Measurements from ENCODE around the gene CABP4. TPM values are rescaled to one million over a fixed set of nuclear protein-coding genes. Genes with fewer than 3 reads are reported as not detected.

The CABP4 gene
- total RNA-seq, 6 donors from 2014 or later = 1.5 to 4.7 (median 2.3) TPM

DNA sequence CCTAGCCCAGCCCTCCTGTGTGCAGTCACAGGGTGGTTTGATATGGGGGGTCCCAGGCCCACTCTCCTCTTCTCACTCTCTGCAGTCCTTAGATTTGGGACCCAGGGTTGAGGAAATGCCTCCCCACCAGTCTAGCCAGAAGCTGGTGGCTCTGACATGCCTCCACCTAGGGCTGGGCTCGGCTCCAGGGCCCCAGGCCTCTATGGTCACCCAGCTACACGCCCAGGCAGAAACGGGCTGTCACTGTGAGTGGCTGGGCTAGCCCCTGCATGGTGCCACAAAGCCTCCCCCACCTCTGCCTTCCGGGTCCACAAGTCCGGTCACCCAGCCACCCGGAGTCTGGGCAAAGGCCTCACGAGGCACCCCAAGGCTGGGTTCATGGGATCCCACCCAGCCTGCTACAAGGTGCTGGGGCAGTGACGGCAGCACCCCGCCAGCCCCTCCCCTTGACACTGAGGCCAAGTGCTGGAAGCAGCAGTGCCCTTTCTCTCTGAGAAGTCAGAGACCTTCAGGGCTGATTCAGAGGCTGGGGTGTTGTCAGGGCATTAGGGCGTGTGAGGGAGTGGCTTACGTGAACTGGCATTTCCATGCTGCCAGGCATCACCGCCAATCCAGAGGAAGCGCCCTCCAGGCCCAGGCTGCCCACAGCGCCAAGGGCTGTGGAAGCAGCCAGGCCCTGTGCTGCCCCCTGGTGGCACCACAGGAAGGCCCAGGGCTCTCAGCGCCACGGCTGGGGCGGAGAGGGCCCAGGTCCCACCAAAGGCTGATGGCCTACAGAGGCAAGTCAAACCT lies 50.6 kb downstream of the CABP4 start:
- ATAC-seq (ENCODE audit: low FRiP score in 2 of 2) (peak; percentile 76 to 90), DNase-seq (peak; percentile 93 to 98)
- no peaks in the 10 kb centered on the region for H3K9me3 ChIP-seq
- H3K4me3 ChIP-seq = peak overlapping the region; percentile 49 to 96 (median 80)
- 3 to 10% methylated on average over 6 to 13 of the region's 17 CpGs for WGBS, 2 donors
- no peaks in the 10 kb centered on the region for H3K27me3 ChIP-seq
- peaks cover 35 to 53% (median 43%) of the 10 kb centered on the region in 4 donors for H3K4me1 ChIP-seq
- peak overlapping the region; percentile 91 to 98 (median 96) for H3K27ac ChIP-seq
- H3K36me3 ChIP-seq = peaks cover 0 to 16% (median 10%) of the 10 kb centered on the region in 4 donors
- TF ChIP-seq POLR2AphosphoS5 (IDR thresholded peaks at IDR 0.05) (peak; percentile 80 to 84), EP300 (IDR thresholded peaks at IDR 0.05) (no peak), POLR2A (IDR thresholded peaks at IDR 0.05) (peak in 2 of 4 donors; percentile 28 to 76)
- TF ChIP-seq, protein P1, sequence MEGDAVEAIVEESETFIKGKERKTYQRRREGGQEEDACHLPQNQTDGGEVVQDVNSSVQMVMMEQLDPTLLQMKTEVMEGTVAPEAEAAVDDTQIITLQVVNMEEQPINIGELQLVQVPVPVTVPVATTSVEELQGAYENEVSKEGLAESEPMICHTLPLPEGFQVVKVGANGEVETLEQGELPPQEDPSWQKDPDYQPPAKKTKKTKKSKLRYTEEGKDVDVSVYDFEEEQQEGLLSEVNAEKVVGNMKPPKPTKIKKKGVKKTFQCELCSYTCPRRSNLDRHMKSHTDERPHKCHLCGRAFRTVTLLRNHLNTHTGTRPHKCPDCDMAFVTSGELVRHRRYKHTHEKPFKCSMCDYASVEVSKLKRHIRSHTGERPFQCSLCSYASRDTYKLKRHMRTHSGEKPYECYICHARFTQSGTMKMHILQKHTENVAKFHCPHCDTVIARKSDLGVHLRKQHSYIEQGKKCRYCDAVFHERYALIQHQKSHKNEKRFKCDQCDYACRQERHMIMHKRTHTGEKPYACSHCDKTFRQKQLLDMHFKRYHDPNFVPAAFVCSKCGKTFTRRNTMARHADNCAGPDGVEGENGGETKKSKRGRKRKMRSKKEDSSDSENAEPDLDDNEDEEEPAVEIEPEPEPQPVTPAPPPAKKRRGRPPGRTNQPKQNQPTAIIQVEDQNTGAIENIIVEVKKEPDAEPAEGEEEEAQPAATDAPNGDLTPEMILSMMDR (IDR thresholded peaks at IDR 0.05) = peak; percentile 98 to 99 (median 99)

DNA sequence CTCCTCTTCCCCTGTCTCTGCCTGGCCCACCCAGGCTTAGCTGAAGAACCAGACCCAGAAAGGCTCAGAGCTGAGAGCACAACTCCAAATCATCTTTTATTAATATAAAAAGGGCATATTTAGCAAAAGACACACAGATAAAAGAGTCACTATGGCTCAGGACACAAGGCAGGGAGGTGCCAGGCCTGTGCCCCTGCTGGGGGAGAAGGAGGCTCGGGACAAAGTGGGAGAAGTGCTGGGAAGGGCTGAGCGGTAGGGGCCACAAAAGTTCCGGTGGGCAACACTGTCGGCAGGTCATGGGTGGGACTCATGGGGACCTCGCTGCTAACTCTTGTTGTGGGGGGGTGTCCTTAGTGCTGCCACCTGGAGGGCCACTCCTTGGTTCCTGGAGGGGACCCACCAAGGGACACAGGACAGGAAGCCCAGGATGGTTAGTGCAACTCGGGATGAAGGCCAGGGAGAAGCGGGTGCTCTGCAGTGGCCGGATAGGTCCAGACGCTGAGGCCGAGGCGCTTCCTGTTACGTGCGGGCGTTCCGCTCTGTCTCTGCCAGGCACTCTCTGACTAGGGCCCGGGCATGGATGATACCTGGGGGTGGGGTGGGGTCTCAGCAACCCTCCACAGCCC lies 51.4 kb downstream of the CABP4 start:
- ATAC-seq (ENCODE audit: low FRiP score in 2 of 2) = no peak
- H3K4me1 ChIP-seq = peaks cover 35 to 53% (median 43%) of the 10 kb centered on the region in 4 donors
- H3K27ac ChIP-seq = peak overlapping the region; percentile 95 to 99 (median 98)
- peaks cover 0 to 15% (median 10%) of the 10 kb centered on the region in 4 donors for H3K36me3 ChIP-seq
- TF ChIP-seq POLR2AphosphoS5 (IDR thresholded peaks at IDR 0.05) (no peak), POLR2A (IDR thresholded peaks at IDR 0.05) (no peak), EP300 (IDR thresholded peaks at IDR 0.05) (no peak)
- TF ChIP-seq, protein P1 (IDR thresholded peaks at IDR 0.05) = peak in 1 of 6 experiments; percentile 37
- WGBS, 2 donors = 82 to 90% methylated on average over 15 to 16 of the region's 16 CpGs
- H3K4me3 ChIP-seq = peak overlapping the region in 2 of 4 donors; percentile 75 to 96
- H3K9me3 ChIP-seq = no peaks in the 10 kb centered on the region
- no peak for DNase-seq
- no peaks in the 10 kb centered on the region for H3K27me3 ChIP-seq

GRCh38 chr11:67507242-67507863 lies 52.2 kb downstream of the CABP4 start:
- TF ChIP-seq POLR2AphosphoS5 (IDR thresholded peaks at IDR 0.05) (no peak), EP300 (IDR thresholded peaks at IDR 0.05) (no peak), POLR2A (IDR thresholded peaks at IDR 0.05) (peak in 1 of 4 donors; percentile 10)
- TF ChIP-seq, protein P1 (IDR thresholded peaks at IDR 0.05) = no peak
- DNase-seq (peak in 1 of 2 donors; percentile 93), ATAC-seq (ENCODE audit: low FRiP score in 2 of 2) (no peak)
- Histone ChIP-seq H3K4me3 (peak overlapping the region; percentile 69 to 96 (median 73)), H3K9me3 (no peaks in the 10 kb centered on the region), H3K27ac (peak overlapping the region; percentile 95 to 99 (median 98)), H3K27me3 (no peaks in the 10 kb centered on the region), H3K36me3 (peaks cover 0 to 7% (median 5%) of the 10 kb centered on the region in 4 donors), H3K4me1 (peaks cover 35 to 53% (median 43%) of the 10 kb centered on the region in 4 donors)
- WGBS, 2 donors = 29 to 38% methylated on average over 16 to 33 of the region's 33 CpGs

DNA sequence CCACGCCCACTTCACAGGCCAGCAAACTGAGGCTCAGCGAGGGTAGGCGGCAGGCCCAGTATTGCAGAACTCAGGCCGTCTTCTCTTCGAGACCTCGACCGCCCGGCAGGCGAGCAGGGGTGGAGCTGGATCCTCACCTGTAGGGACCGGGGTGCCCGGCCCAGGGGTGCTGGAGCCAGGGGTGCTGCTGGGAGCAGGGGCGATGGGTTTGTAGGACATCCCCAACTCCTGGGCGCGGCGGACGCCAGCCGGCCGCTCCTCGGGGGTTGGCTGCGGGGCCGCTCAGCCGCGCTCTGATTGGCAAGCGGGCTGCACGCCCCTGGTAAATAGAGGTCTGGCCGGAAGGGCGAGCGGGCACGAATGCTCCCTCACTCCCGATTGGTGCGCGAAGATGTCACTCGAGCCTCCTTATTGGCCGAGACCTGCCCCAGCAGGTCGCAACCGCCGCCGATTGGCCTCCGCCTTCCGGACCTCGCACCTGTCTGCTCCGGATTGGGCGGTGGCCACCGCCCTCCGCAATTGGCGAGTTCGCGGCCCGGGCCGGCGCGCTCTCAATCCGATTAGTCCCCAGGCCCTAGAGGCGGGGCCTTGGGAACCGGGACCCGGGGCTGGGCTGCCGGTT lies 52.8 kb downstream of the CABP4 start, which contains the start of gene CDK2AP2:
TSS of gene CDK2AP2 (minus strand) at position 299 of the 622 bp plus-strand sequence. CDS start at position 219, 80 bp downstream.
- H3K4me3 ChIP-seq = peak within 1 kb of the TSS; percentile 69 to 96 (median 78)
- H3K27ac ChIP-seq = peak within 1 kb of the TSS; percentile 95 to 99 (median 98)
- H3K4me1 ChIP-seq = peaks cover 35 to 53% (median 43%) of the 10 kb centered on the region in 4 donors
- no peaks in the 10 kb centered on the region for H3K27me3 ChIP-seq
- peaks cover 0 to 6% (median 5%) of the 10 kb centered on the region in 4 donors for H3K36me3 ChIP-seq
- no peaks in the 10 kb centered on the region for H3K9me3 ChIP-seq
- DNase-seq (peak; percentile 99 to 100), ATAC-seq (ENCODE audit: low FRiP score in 2 of 2) (peak; percentile 93 to 95)
- TF ChIP-seq EP300 (IDR thresholded peaks at IDR 0.05) (no peak), POLR2A (IDR thresholded peaks at IDR 0.05) (peak in 3 of 4 donors; percentile 2 to 96 (median 89)), POLR2AphosphoS5 (IDR thresholded peaks at IDR 0.05) (peak; percentile 30 to 94)
- TF ChIP-seq, protein P1 (IDR thresholded peaks at IDR 0.05) = peak in 2 of 6 experiments; percentile 21 to 22
- WGBS, 2 donors = 0 to 3% methylated on average over 3 to 6 of the region's 57 CpGs
